Hair follicle dermal papilla cell (primary cell): Measurements from ENCODE around the gene KDM1B. TPM values are rescaled to one million over a fixed set of nuclear protein-coding genes. Genes with fewer than 3 reads are reported as not detected.

ENCODE experiments used
- small RNA-seq: library from RNA; depleted of rRNA; stranded (forward); fragments of <200 nt; gene quantifications from one replicate; pipeline ENCODE3, GENCODE V24; 2012
- total RNA-seq: library from RNA; depleted of rRNA; stranded (reverse); fragments of >200 nt; gene quantifications from 2 replicates; pipeline ENCODE4 v1.2.3, GENCODE V29; 2012

KDM1B gene
- 30.6 and 37.3 TPM in 2 replicates for total RNA-seq

DNA sequence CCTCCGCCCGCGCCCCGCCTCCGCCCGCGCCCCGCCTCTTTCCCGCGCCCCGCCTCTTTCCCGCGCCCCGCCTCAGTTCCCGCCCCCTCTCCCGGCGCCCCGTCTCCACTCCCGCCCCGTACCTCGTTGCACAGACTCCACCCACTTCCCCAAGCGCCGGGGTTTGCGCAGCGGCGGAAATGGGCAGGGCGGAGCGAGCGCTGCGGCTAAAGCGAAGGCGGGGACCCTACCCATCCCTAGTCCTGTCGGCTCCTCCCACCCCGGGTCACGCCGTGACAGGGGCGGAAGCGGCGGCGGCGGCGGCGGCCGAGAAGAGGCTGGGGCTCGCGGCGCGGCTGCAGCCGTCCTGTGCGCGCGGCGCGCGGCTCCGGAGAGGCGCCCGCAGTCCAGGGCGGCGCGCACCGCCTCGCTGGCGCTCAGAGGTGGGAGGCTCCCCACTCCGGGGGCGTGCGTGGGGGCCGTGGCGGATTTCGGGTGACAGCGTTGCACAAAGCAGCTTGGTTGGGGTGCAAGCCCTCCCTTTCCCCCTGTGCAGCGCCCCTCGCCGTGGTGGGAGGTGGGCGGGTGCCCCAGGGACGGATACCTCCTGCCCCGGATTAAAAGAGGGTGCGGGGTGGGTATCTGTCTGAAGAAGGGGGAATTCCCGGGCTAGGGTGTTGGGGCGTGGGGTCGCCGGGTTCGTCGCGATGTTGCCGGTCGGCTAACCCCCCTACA, at the start of gene KDM1B:
Gene KDM1B (plus strand): TSS at position 273 of the 714 bp plus-strand sequence. CDS start 4,474 bp downstream, outside the sequence.

GRCh38 chr6:18122128-18123093, 32.8 kb upstream of the KDM1B start, which contains the start of gene NHLRC1:
NHLRC1 (minus strand) TSS chr6:18122677; CDS start chr6:18122606, 71 bp downstream.

GRCh38 chr6:18154507-18155149, 594 bp upstream of the KDM1B start, which contains the start of gene TPMT:
TPMT (minus strand) TSS chr6:18155077; CDS start chr6:18149127, 5,950 bp downstream.

DNA sequence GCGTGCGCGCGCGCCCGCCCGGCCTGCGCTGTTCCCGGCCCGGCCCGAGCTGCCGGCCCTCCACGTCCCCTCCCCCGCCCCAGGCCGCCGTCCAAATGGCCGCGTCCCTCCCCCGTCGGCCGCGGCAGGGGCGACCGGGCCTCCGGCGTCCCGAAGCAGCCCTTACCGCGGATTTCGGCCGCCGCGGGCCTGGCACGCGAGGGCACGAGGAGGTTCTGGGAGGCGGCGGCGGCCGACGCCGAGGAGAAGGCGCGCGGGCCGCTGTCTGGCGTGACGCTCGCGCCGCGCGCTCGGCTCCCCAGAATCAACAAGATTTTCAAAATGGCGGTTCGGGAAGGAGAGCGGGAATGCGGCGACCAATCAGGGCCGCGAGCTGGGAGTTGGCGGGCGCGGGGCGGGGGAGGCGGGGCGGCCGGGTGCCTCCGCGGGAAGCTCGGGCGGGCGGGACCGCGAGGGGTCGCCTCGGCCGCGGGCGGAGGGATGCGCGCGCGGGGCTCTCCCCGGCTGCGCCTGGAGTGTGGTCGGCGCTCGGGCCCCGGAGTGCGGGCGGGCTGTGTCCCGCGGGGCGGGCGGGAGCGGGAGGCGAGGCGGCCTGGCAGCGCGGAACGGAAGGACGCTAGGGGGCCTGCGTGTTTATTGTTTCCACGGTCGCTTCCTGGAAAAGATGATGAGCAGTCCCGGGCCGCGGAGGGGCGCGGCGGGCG, 109.1 kb downstream of the KDM1B start, which contains the start of gene DEK:
Gene DEK (minus strand): TSS at position 312 of the 704 bp plus-strand sequence. CDS start 543 bp downstream, outside the sequence.

Small RNAs within 50 kb of the gene (small RNA-seq; reads per million reads assigned to genes)
- gene RF00019 = not detected

Other genes with a start within 250 kb of the KDM1B start
- 86.8 and 114 TPM in 2 replicates for gene KIF13A, start 167.8 kb upstream of the KDM1B start, total RNA-seq
- gene NHLRC1, start 32.7 kb upstream of the KDM1B start, total RNA-seq = 4.1 and 5.5 TPM in 2 replicates
- gene TPMT, start 345 bp upstream of the KDM1B start, total RNA-seq = 14.2 and 16.7 TPM in 2 replicates
- 96.1 and 150 TPM in 2 replicates for gene DEK, start 109.1 kb downstream of the KDM1B start, total RNA-seq
- gene RNF144B, start 231.9 kb downstream of the KDM1B start, total RNA-seq = 10.9 and 25.3 TPM in 2 replicates